Sciatic nerve (tissue), 2 donors: ENCODE measurements around the gene STARD7. TPM values are rescaled to one million over a fixed set of nuclear protein-coding genes. Genes with fewer than 3 reads are reported as not detected.

ENCODE experiments used
- ATAC-seq: fragments of 200-7000 bp; cut with Tn5 transposase; one replicate; pipeline ENCODE4 v1.9.1; 2020; ENCODE audit warnings: mild to moderate bottlenecking, moderate library complexity
- DNase-seq: peaks from one replicate; pipeline ENCODE4 v3.0.0-alpha.2; 2020; ENCODE audit warnings: low spot score
- intact Hi-C: fragments of 100-400 bp; cut with DNase I; formaldehyde crosslinking; loops from one replicate; pipeline ENCODE4 v1.14.2; 2022
- total RNA-seq: library from RNA; stranded (reverse); fragmentation: NEBNext Ultra II Directional; extraction: Animal tissue kit (Norgen Biotek cat#: 25700); gene quantifications from one replicate; pipeline ENCODE4 v1.2.1, GENCODE V29; 2021
- donor health status: DM: no; HTN: no; CAD: no.
- donor health status: DM: no; HTN: no; CAD: no.

The STARD7 gene
- total RNA-seq, 1 donor from 2014 or later, result 72.5 TPM

- ATAC-seq, result no peak
- no peak for DNase-seq
- intact Hi-C loops, result no loop called here
Observed at GRCh38 chr2:96203130-96204028, 5.2 kb downstream of the STARD7 start.

- no peak for ATAC-seq
- intact Hi-C loops, result no loop called here
- DNase-seq, result no peak
Observed at GRCh38 chr2:96202152-96202854, 6.3 kb downstream of the STARD7 start.

- no peak for ATAC-seq
- intact Hi-C loops, result no loop called here
- DNase-seq, result no peak
Observed at GRCh38 chr2:96201338-96201737, 7.3 kb downstream of the STARD7 start.

- DNase-seq (no peak), ATAC-seq (no peak)
- intact Hi-C loops, result no loop called here
Observed at GRCh38 chr2:96198921-96199320, 9.7 kb downstream of the STARD7 start.

DNA sequence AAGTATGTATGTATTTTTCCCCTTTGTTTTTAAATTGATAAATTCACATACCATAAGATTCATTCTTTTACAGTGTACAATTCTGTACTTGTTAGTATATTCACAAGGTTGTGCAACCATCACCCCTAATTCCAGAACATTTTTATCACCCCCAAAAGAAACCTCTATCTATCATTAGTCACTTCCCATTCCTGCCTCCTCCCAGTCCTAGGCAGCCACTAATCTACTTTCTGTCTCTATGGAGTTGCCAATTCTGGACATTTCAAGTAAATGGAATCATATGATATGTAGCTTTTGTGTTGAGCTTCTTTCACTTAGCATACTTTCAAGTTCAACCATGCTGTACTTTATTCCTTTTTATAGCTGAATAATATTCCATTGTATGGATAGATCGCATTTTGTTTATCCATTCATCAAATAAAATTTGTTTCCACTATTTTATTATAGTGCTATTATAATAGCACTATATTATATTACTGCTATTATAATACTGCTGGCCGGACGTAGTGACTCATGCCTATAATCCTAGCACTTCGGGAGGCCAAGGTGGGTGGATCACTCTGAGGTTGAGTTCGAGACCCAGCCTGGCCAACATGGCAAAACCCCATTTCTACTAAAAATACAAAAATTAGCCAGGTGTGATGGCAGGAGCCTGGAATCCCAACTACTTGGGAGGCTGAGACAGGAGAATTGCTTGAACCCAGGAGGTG, 10.9 kb downstream of the STARD7 start:
- ATAC-seq (no peak), DNase-seq (no peak)
- intact Hi-C loops, result no loop called here

DNA sequence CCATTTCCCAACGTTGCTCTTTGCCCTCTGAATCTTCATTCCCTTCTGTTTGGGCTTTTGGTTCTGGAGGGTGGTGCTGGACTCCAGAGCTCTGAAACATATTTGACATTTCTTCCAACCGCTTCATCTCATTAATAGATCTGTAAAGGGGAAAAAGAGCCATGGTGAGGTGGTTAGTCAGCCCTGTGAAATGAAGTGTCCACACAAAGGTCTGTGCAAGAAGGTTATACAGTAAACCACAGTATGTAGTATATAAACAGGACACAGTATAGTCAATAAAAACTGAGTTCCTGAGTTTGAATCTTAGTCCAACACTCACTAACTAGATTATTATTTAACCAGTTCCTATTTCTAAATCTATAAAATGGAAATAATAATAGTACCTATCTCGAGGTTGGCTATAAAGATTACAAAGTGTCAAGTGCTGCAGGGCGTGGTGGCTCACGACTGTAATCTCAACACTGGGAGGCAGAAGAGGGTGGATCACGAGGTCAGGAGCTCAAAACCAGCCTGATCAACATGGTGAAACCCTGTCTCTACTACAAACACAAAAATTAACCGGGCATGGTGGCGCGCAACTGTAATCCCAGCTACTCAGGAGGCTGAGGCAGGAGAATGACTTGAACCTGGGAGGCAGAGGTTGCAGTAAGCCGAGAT, 13.1 kb downstream of the STARD7 start:
- intact Hi-C loops, result no loop called here
- no peak for ATAC-seq
- DNase-seq, result no peak

- intact Hi-C loops, result no loop called here
- ATAC-seq (no peak), DNase-seq (no peak)
Observed at GRCh38 chr2:96191937-96192670, 16.5 kb downstream of the STARD7 start.

- intact Hi-C loops, result no loop called here
- DNase-seq (no peak), ATAC-seq (no peak)
Observed at GRCh38 chr2:96188821-96189526, 19.7 kb downstream of the STARD7 start.

GRCh38 chr2:96186562-96186961, 22.1 kb downstream of the STARD7 start:
- ATAC-seq (no peak), DNase-seq (no peak)
- intact Hi-C loops, result no loop called here

GRCh38 chr2:96185516-96185915, 23.1 kb downstream of the STARD7 start:
- no peak for DNase-seq
- intact Hi-C loops, result no loop called here
- ATAC-seq, result no peak

- no peak for ATAC-seq
- intact Hi-C loops, result no loop called here
- no peak for DNase-seq
Observed at GRCh38 chr2:96184989-96185388, 23.6 kb downstream of the STARD7 start.

GRCh38 chr2:96184188-96184587, 24.4 kb downstream of the STARD7 start:
- ATAC-seq (no peak), DNase-seq (no peak)
- intact Hi-C loops, result no loop called here

GRCh38 chr2:96181529-96181928, 27.1 kb downstream of the STARD7 start:
- intact Hi-C loops, result no loop called here
- no peak for ATAC-seq
- no peak for DNase-seq

DNA sequence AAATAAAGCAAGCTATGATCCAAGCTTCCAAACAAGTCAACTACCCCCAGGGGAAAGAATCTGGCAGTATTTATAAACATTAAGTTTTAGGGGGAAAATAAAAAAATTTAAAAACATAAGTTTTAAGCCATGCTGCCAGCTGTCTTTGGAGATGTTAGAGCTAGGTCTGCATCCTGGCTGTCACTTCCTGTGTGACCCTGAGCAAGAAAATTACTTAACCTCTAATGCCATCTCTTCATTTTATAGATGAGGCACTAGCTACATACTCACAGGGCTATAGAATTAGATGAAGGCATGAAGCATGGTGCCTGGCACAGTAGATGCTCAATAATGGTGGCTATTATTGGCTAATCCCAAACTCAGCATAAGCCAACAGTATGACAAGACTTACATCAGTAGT, 28.1 kb downstream of the STARD7 start:
- ATAC-seq (no peak), DNase-seq (no peak)
- intact Hi-C loops, result no loop called here

DNA sequence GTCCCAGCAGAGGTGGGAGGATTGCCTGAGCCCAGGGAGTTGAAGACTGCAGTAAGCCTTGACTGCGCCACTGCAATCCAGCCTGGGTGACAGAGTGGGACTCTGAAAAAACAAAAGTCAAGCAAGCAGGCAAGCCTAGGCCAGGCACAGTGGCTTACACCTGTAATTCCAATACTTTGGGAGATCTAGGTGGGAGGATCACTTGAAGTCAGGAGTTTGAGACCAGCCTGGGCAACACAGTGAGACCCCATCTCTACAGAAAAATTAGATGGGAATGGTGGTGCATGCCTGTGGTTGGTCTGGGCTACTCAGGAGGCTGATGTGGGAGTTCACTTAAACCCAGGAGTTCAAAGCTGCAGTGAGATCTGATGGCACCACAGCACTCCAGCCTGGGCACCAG, 28.6 kb downstream of the STARD7 start:
- intact Hi-C loops, result no loop called here
- ATAC-seq (no peak), DNase-seq (no peak)

DNA sequence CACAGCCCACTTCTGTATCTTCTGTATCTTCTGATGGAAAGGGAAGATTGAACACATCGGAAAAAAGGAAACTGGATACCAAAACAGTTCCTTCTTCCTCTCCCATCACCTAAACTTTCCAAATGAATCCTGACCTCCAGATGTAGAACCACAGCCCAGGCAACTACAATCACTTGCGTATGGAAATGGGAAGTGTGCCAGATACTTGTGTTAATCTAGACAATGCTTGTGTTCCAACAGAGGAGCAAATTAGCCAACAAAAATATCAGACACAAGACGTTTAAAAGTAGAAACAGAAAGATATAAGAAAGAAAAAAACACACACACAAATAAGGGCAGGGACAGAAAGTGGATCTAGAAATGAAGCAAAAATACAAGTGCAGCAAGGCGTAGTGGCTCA, 32.0 kb downstream of the STARD7 start:
- intact Hi-C loops, result no loop called here
- ATAC-seq, result no peak
- DNase-seq, result no peak

- DNase-seq (no peak), ATAC-seq (no peak)
- intact Hi-C loops, result no loop called here
Observed at GRCh38 chr2:96175951-96176350, 32.7 kb downstream of the STARD7 start.
